Stimulated activated CD4-positive, alpha-beta T cell treated with anti-CD3 and anti-CD28 coated beads, Interleukin-15, amount 100 ng/mL, for 24 hours (primary cell): ENCODE measurements around the gene ARHGAP42.
"Not testable (repeated sequence)": the region's sequence is repeated elsewhere in the genome, so short reads cannot be mapped to it uniquely, and the experiment has no call there.

Experiments used
- DNase-seq: peaks from one replicate; pipeline ENCODE4 v3.0.0-alpha.2; 2020

Gene ARHGAP42

DNA sequence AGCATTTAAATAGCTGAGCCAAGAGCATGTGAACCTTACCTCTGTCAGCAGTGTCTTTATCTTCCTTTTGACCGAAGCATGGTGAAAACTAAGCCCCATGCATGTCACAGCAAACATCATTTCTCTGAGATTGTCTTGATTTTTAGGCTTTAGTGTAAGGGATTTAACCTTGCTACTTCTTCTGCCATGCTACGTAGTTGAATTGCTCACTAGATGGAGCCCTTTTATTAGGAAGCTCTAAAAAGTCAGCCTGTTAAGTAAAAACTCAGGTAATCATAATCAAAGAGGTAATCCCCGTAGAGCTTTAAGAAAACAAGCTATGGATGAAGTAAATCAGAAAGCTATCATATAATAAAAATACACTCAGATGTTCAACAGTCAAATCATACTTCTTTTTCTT is 293.1 kb downstream of the ARHGAP42 start:
- no peak for DNase-seq

DNA sequence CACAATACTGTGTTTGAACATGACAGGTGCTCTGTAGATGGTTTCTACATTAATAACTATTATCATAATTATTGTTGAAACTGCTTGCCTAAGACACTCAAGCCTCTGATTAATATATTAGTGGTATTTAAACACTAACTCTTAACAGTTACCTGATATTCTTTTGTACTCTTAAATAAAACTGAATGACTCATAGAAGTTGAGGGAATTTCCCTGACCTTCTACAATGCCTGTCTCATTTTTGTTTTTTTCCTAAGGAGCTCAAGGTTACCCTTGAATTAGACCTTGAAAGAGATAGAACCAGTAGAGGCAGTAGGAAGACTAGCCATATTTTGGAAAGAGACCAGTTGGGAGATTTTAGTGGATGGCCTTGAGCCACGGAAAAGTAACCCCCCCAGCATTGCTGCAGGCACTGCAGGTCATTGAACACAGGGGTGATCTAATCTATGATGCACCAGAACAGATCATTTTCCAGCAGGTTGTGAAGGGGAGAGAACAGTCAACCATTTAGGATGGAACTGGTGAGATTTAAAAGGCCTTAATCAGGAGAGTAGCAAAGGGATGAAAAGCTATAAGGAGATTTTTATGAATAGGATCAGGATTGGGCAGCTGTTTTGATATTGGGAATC is 294.2 kb downstream of the ARHGAP42 start:
- DNase-seq = no peak

DNA sequence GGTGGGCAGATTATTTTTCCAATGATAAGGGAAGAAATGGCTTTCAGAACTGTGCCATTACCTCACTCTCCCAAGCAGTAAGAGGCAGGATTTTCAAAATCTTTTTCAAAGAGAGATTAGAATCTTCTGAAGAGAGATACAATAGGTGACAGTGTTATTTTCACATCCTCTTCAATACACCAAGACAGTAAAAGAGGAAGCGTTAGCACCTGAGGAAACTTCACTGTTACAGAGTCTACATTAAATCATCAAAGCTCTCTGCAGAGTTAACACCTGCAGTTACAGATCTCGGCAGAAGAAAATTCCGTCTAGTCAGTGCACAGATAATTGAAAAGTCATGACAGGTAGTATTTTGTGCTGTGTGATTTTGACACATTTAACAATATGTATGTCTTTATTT is 297.6 kb downstream of the ARHGAP42 start:
- no peak for DNase-seq

DNA sequence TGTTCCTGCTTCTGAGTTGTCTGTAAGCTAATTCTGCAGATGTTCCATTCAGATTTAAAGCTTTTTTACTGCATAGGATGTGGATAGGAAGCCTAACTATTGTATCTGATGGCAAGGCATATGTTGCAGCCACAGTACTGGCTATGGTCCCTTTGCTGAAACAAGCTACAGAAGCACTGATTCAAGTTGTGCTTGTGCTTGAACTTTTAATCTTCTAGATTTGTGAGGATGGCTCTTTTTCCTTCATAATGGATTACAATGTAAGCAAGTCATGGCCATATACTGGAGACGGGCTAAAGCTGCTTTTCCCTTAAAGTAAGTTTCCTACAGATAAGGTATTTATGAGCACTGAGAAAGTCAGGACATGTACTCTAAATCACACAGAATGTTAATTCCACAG is 303.8 kb downstream of the ARHGAP42 start:
- no peak for DNase-seq

DNA sequence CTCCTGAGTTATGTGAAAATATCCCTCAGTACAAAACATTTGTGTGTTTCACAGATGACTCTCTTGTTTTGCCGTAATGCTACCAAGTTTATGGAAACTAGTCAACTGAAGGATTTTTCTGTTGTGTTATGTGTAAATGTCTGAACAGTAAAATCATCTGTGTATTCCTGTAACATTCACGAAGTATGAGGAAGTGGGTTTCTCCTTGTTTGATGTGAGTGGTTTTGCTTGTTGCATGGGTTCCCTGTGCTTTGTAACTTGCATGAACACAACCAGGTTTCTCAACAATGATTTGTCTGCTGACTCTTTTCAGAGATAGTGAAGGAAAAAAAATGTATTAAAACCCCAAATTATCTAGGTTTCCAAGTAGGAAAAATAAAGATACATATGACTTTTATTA is 304.5 kb downstream of the ARHGAP42 start:
- no peak for DNase-seq

DNA sequence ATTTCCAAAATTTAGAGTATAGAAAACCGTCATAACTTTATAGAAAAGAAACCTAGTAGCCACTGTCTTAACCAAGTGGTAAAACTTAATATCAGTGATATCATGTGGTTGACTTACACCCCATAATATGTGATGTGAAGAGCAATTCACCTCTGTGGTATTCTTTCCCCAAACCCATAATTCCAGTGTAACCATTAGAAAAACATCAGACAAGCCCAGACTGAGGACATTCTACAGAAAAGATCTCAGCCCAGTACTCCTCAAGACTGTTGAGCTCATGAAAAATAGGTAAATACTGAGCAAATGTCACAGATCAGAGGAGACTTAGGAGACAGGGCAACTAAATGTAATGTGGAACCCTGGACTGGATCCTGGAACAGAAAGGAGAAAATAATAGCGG is 307.9 kb downstream of the ARHGAP42 start:
- DNase-seq = no peak

DNA sequence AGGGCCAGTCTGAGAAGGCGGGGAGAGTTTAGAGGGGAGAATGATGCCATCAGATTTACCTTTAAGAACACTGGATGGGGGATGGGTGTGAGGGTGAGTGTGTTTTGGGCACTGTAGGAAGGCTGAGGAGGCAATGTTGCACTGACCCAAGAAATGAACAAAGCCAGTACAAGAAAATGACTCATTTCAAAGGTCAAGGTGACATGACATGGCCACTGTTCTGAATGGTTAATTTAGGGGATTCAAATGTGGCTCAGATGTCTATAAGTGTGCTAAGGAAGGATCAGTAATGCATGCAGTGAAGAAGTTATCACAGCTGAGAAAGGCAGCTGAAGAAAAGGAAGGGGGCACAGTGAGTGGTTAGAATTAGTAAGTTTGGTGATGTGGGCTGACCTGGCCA is 312.7 kb downstream of the ARHGAP42 start:
- no peak for DNase-seq

DNA sequence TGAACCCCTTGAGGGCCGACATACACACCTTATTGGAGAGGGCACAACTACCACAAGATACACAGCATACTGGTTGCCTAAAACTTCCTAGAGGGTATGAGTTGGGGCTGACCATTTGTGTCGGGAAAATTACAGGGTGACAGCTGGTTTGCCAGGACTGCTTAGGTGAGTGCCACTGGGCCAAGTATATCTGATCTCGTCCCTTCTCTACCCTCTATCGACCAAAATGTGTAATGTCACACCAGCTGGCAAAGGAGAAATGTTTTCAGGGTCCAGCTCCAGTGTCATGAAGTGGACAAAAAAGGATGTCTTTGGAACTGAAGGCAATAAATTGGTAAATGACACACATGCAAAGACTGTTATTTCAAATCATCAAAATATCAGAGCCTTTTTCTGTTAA is 316.4 kb downstream of the ARHGAP42 start:
- no peak for DNase-seq

DNA sequence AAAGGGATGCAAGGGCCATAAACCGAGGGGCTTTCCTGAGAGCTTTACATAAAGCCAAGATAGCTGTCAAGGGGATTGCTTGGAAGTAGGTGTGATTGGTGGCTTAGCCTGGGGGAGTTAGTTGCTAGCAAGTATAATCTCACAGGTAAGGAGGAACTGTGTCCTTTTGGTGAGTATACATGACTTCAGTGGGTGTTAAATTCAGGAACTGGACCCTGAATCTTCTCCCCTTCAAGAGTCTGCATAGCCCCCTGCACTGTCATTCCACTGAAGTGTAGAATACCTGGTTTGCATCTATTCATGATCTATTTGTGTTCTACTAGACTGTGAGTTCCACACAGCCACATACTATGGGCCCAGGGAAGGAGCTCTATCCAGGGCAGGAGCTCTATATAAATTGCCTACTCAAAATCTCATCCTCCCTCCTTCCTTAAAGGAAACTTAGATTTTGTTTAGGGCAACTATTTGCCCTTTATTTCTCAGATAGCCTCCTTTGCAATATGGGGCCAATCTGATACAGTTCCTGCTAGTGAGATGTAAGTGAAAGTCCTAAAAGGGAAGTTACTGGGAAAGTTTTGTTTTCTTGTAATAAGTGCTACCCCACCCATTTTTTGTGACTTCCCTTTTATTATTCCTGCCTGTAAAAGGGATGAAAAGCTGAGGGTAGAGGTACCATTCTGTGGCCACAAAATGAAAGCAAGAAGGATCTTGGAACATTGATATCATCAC is 322.0 kb downstream of the ARHGAP42 start:
- no peak for DNase-seq

DNA sequence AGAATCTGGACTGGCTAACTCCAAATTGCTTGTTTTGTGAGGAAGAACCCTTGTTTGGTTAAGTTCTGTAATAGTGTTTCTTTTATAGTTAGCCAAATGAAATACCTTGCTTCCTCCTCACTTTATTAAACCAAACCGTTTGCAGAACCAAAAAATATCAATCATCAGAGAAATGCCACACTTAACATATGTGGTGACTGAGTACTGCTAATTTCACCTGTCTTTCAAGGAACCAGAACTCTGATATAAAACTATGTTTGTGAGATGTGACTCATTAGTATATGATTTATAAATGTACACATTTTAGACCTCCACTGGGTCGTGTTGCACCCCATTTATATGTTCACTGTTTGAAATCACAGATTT is 322.6 kb downstream of the ARHGAP42 start:
- no peak for DNase-seq

DNA sequence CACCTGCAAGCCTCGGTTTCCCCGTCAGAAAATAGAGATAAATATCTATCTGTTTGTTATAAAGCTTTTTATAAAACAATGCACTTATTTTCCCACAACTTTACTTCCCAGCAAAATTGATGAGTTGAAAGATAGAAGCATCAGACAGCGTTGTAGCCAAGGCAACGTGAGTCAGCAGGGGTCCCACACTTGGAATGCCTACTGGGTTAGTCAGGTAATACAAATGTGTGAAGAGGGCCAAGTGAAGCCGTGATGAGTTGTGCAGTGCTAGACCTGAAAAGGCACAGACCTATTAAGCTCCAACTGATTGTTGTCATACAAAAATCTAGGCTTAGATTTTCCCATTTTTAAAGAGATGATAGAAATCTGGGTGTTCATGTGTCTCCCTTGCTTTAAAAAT is 323.8 kb downstream of the ARHGAP42 start:
- no peak for DNase-seq

DNA sequence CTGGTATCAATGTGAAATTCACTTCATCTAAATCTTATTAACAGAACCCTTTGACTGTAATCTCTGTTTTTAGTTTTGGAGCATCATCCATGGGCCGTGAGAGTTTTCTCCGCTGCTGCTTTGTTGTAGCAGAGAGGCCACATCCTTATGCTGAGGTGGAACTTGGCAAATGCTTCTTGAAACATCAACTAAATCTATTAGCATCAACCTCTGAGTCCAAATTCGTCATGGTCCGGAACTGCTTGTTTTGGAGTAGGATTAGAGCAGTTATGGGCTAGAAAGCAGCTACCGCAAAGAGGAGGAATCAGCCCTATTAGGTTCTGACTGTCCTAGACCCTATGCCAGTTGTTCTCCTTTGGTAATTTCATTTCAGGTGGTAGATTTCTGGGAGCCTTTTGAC is 324.8 kb downstream of the ARHGAP42 start:
- DNase-seq = no peak

DNA sequence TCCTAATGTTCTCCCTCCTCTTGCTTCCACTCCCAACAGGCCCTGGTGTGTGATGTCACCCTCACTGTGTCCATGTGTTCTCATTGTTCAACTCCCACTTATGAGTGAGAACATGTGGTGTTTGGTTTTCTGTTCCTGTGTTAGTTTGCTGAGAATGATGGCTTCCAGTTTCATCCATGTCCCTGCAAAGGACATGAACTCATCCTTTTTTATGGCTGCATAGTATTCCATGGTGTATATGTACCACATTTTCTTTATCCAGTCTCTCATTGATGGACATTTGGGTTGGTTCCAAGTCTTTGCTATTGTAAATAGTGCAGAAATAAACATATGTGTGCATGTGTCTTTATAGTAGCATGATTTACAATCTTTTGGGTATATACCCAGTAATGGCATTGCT is 326.6 kb downstream of the ARHGAP42 start:
- DNase-seq = not testable (repeated sequence)

DNA sequence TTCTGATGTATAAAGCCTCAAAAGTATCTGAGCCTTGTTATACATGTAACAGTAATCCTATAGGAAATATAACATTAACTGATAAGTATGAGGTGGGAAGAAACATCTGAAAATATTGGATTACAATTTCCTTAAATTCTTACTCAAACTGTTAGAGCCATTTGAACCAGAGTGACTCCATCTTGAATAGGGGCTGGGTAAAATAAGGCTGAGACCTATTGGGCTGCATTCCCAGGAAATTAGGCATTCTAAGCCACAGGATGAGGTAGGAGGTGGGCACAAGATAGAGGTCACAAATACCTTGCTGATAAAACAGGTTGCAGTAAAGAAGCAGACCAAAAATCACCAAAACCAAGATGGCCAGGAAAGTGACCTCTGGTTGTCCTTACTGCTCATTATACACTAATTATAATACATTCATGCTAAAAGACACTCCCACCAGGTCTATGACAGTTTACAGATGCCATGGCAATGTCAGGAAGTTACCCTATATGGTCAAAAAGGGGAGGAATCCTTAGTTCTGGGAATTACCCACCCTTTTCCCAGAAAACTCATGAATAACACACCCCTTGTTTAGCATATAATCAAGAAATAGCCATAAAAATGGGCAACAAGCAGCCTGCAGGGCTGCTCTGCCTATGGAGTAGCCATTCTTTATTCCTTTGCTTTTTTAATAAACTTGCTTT is 327.7 kb downstream of the ARHGAP42 start:
- no peak for DNase-seq

DNA sequence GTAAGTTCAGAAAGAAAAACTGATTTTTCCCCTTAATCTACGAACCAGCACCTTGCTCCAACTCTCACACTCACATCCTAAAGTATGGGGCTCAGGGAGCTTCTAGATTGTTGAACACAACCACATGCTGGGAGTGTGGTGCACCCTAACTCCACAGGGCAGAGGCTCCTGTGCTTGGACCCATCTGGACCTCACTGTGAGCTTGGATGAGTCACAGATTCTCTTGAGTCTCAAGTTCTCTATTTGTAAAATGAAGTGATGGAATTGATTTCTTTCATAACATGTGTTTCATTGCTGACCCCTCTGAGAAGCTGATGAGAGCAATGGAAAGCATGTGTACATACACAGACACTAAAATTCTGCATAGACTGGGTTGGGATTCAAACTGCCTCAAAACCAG is 332.8 kb downstream of the ARHGAP42 start:
- no peak for DNase-seq

DNA sequence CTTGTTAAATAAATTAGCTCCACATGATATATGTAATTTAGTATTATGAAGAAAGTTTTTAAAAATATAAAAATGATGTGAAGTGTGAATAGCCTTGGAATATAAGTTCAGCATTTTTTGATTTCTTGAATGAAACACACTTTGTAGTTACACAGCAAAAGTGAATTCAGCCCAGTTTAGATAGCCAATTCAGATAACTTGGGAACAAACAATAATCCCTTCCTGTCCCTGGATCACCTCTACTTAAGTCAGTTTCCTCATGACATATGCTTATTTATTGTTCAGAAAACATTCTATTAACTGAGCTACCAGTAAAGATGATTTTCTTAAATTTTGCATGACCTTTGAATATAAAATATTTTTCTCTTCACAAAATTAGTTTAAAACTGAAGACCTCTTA is 335.2 kb downstream of the ARHGAP42 start:
- no peak for DNase-seq

DNA sequence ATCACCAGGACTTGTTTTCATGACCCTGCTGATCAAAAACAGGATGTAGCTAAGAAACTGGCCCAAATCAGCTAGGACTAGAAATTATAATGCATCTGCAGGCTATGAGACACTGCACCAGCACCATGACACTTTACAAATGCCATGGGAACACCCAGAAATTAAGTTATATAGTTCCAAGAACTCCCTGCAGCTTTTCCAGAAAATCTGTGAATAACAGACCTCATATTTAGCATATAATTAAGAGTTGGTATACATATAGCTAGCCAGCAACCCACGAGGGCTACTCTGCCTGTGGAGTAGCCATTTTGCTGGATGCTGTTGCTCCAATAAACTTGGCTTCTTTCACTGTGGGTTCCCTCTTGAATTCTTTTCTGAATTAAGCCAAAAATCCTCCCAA is 341.6 kb downstream of the ARHGAP42 start:
- no peak for DNase-seq

DNA sequence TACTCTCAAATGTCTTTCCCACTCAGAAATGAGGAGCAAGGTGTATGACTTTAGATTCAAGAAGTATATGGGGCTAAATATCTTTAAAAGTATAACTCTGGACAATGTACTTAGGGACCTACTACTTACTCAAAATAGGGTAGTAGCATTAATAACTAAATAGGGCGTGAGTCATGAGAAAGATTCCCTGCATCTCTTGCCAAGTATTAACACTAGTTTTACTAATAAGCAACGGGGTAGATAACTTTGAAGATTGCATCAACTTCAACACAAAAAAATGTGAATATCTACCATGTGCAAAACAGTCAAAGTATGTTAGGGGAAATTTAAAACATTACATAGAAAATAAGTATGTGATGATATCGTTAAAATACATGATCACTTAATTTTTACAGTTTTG is 342.9 kb downstream of the ARHGAP42 start:
- no peak for DNase-seq

DNA sequence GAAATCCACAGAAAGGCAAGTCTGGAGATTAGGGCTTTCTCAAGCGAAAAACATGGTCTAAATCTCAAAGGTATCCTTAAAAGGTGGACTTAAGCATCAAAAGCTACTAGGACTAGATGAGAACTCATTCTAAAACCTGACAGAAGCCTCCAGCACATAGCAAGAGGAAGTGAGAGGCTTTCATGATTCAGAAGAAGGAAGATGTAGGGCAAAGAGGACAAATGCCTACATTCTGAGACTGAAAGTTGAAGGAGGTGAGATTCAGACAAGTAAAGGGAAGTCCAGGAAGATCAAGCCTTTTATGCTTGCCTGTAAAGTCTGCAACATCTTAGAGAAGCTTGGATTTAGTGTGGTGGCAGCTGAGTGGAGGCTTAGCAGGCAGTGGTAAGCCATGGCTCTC is 343.6 kb downstream of the ARHGAP42 start:
- DNase-seq = no peak

DNA sequence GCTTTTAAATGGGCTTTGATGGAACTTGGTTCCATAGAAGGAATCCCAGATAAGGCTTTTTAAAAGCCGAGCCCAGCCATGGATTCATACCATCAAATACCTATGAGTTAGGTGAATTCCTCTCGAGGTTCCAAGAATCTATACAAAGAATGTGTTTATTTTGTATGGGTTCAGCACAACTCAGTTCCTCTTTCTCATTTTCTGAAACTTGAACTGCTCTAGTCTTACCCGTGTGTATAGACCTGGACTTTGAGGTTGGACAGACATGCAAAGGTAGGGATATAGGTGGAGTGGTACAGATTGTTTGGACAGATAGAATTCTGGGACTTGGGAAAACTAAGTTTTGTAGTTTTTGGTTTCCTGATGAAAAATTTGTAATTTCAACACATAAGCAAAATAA is 344.6 kb downstream of the ARHGAP42 start:
- DNase-seq = no peak

DNA sequence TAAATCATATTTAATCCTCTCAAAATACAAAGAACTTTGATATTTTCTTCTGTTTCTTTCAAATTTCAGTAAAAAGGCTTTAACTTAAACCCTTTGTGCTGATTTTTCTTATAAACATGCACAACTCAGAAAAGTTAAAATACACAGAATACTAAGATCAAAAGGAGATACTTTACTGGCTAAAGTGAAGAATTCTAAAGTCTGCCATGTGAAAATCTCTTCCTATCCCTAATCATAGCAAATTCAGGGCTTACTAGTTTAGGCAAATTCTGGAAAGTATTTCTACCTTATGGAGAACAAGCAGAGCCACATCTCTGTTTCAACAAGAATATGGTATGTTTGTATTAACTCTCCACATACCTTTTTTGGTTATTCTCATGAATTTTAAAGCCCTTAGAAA is 345.9 kb downstream of the ARHGAP42 start:
- no peak for DNase-seq

DNA sequence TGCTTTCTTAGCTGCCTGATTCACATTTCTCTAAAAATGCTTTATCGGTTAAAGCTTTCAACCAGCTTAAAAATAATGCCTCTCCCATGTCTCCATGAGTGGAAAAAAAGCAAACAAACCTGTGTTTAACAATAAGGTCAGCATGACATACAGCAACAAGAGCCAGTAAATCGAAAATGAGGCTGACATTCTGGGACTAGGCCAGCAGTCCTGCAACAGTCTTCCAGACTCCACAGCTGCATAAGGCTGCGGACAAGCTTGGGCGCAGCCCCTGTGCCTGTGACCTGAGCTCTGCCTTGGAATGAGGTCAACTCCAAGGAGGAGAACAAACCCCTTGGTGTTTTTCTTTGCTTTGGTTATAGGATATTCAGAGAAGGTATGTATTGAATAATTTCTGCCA is 347.0 kb downstream of the ARHGAP42 start:
- no peak for DNase-seq

DNA sequence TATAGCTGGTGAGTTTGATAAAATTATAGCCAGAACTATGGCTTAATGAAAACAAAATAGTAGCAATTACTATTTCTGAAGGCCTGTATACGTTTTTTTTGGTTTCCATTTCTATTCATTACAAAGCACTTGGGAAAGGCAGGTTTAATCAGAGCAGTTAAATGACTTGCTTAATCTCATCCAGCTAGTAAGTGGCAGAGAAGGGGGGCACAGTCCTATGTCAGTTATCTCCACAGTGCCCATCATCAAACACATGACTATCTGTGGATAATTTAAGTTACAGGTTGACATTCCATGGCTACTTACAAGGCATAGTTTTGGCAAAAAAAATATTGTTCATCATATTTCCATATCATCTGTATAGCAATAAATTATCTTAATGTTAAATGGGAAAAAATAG is 348.8 kb downstream of the ARHGAP42 start:
- no peak for DNase-seq
